Natural killer cell (primary cell): ENCODE results near the gene C1QTNF2. TPM values are rescaled to one million over a fixed set of nuclear protein-coding genes. Genes with fewer than 3 reads are reported as not detected.
A peak's percentile ranks its signal among the peaks of the same experiment; 100 is the strongest.

Source experiments
- ATAC-seq, 3 donors: fragments of 150-1000 bp in 2 of 3; fragments of 200-7000 bp in 1 of 3; cut with Tn5 transposase; 1 replicate in 1 of 3; 2 replicates in 2 of 3; pipeline ENCODE4 v1.10.0; 2021; ENCODE audit warnings: mild to moderate bottlenecking in 2 of 3, moderate library complexity in 2 of 3
- DNase-seq, 2 donors: peaks; one replicate each; pipeline versions ENCODE4 v3.0.0 to v3.0.0-alpha.2; 2013 to 2021; ENCODE audit warnings: mixed read lengths in 1 of 2
- H3K27ac ChIP-seq: one replicate; pipeline ENCODE4 v1.5.1; 2013; ENCODE audit warnings: mild to moderate bottlenecking, low read length
- H3K27me3 ChIP-seq: one replicate; pipeline ENCODE4 v1.6.1; 2013; ENCODE audit warnings: low read length; ENCODE audit not compliant: control insufficient read depth, insufficient read depth
- H3K36me3 ChIP-seq: one replicate; pipeline ENCODE4 v1.6.1; 2013; ENCODE audit warnings: low read length; ENCODE audit not compliant: control insufficient read depth, insufficient read depth
- H3K4me1 ChIP-seq: one replicate; pipeline ENCODE4 v1.6.1; 2013; ENCODE audit warnings: low read length; ENCODE audit not compliant: control insufficient read depth, insufficient read depth
- H3K4me3 ChIP-seq: one replicate; pipeline ENCODE4 v1.5.1; 2013; ENCODE audit warnings: low read length
- H3K9me3 ChIP-seq: one replicate; pipeline ENCODE4 v1.6.1; 2013; ENCODE audit warnings: low read length; ENCODE audit not compliant: control insufficient read depth, insufficient read depth
- H3K27ac Mint-ChIP-seq, 2 donors: one replicate each; pipeline ENCODE4 v1.8.0; 2022; ENCODE audit warnings: mild to moderate bottlenecking in 2 of 2, mixed read lengths in 2 of 2, moderate library complexity in 1 of 2
- H3K27me3 Mint-ChIP-seq, 2 donors: one replicate each; pipeline ENCODE4 v1.8.0; 2022; ENCODE audit warnings: low read depth in 2 of 2, mixed read lengths in 2 of 2
- H3K36me3 Mint-ChIP-seq: one replicate; pipeline ENCODE4 v1.8.0; 2022; ENCODE audit warnings: mixed read lengths
- H3K4me1 Mint-ChIP-seq, 2 donors: one replicate each; pipeline ENCODE4 v1.8.0; 2022; ENCODE audit warnings: mixed read lengths in 2 of 2
- H3K4me3 Mint-ChIP-seq: one replicate; pipeline ENCODE4 v1.8.0; 2022; ENCODE audit warnings: mild to moderate bottlenecking, moderate library complexity, mixed read lengths
- H3K9me3 Mint-ChIP-seq, 2 donors: one replicate each; pipeline ENCODE4 v1.8.0; 2022; ENCODE audit warnings: mixed read lengths in 2 of 2
- CTCF ChIP-seq: fragments of 200-600 bp; IDR thresholded peaks from one replicate; pipeline ENCODE4 v1.8.0; 2022; ENCODE audit warnings: antibody characterized with exemption
- WGBS: methylation state at CpG from one replicate; pipeline ENCODE4 v1.1.7; 2013; ENCODE audit warnings: missing lambda C conversion rate; ENCODE audit not compliant: insufficient coverage; 5-methylcytosine and 5-hydroxymethylcytosine counted together
- intact Hi-C: fragments of 100-400 bp; cut with micrococcal nuclease; formaldehyde crosslinking; loops from one replicate; pipeline ENCODE4 v1.14.2; 2022
- total RNA-seq, 4 donors: library from RNA; stranded (reverse); fragments of 120-200 nt in 1 of 4; gene quantifications; one replicate each; pipeline versions ENCODE4 v1.2.3 to v1.2.4, GENCODE V29; 2013 to 2022

C1QTNF2 gene
- total RNA-seq = not detected
- total RNA-seq (2013) = not detected

- H3K9me3 ChIP-seq = no peaks in the 10 kb centered on the region
- H3K36me3 ChIP-seq = no peaks in the 10 kb centered on the region
- WGBS = 5% methylated on average over 45 of the region's 45 CpGs
- DNase-seq (no peak), ATAC-seq (peak in 2 of 3 donors; percentile 38 to 46)
- Mint-ChIP-seq H3K27me3 (peaks cover 56 to 79% of the 10 kb centered on the region in 2 donors), H3K9me3 (no peaks in the 10 kb centered on the region), H3K4me3 (peak within 1 kb of the TSS; percentile 47), H3K27ac (no peak within 1 kb of the TSS), H3K36me3 (no peaks in the 10 kb centered on the region), H3K4me1 (peaks cover 8 to 9% of the 10 kb centered on the region in 2 donors)
- H3K4me1 ChIP-seq = peaks cover 7% of the 10 kb centered on the region
- TF ChIP-seq CTCF = no peak
- no peak within 1 kb of the TSS for H3K27ac ChIP-seq
- peaks cover 21% of the 10 kb centered on the region for H3K27me3 ChIP-seq
- no peak within 1 kb of the TSS for H3K4me3 ChIP-seq
- intact Hi-C loops = no loop called here
These were observed at the start of gene C1QTNF2 for GRCh38 chr5:160369990-160370712. C1QTNF2 (minus strand) TSS chr5:160370626; CDS start chr5:160355011, 15,615 bp downstream.

GRCh38 chr5:160420331-160420610 lies 49.8 kb upstream of the C1QTNF2 start:
- H3K9me3 ChIP-seq = no peaks in the 10 kb centered on the region
- H3K4me1 ChIP-seq = peaks cover 19% of the 10 kb centered on the region
- no peak overlapping the region for H3K27ac ChIP-seq

GRCh38 chr5:160419458-160420330 lies 49.3 kb upstream of the C1QTNF2 start:
- Histone ChIP-seq H3K36me3 (peaks cover 1% of the 10 kb centered on the region), H3K9me3 (no peaks in the 10 kb centered on the region), H3K27me3 (no peaks in the 10 kb centered on the region), H3K4me1 (peaks cover 19% of the 10 kb centered on the region), H3K27ac (peak overlapping the region; percentile 97), H3K4me3 (peak overlapping the region; percentile 99)
- Mint-ChIP-seq H3K4me1 (peaks cover 56 to 68% of the 10 kb centered on the region in 2 donors), H3K27me3 (no peaks in the 10 kb centered on the region), H3K4me3 (peak overlapping the region; percentile 96), H3K27ac (peak overlapping the region; percentile 99), H3K9me3 (no peaks in the 10 kb centered on the region), H3K36me3 (no peaks in the 10 kb centered on the region)
- DNase-seq = peak in 1 of 2 donors; percentile 43
- intact Hi-C loops = loop anchor here (1.0 to 5.0 kb wide), 4 partner anchors 127 to 1211 kb away; partner anchors contain the start of genes PWWP2A, RNF145 and TTC1
- WGBS = 68% methylated on average over 7 of the region's 11 CpGs
- no peak for TF ChIP-seq CTCF
- ATAC-seq = no peak

More at GRCh38 chr5:160420331-160420610, 49.8 kb upstream of the C1QTNF2 start:
- no peaks in the 10 kb centered on the region for H3K36me3 ChIP-seq
- DNase-seq (peak in 1 of 2 donors; percentile 9), ATAC-seq (no peak)
- peak overlapping the region; percentile 96 for H3K4me3 Mint-ChIP-seq
- intact Hi-C loops = loop anchor here (2.0 to 5.0 kb wide), 2 partner anchors 128 to 1211 kb away; partner anchors contain the start of gene RNF145
- H3K27me3 Mint-ChIP-seq = no peaks in the 10 kb centered on the region
- no peaks in the 10 kb centered on the region for H3K27me3 ChIP-seq
- no peak for TF ChIP-seq CTCF
- H3K27ac Mint-ChIP-seq = peak overlapping the region; percentile 99
- H3K9me3 Mint-ChIP-seq = no peaks in the 10 kb centered on the region
- H3K36me3 Mint-ChIP-seq = no peaks in the 10 kb centered on the region
- H3K4me3 ChIP-seq = no peak overlapping the region
- peaks cover 61 to 69% of the 10 kb centered on the region in 2 donors for H3K4me1 Mint-ChIP-seq
